ENCODE measurements around the gene PRICKLE2. TPM values are rescaled to one million over a fixed set of nuclear protein-coding genes. Genes with fewer than 3 reads are reported as not detected.

The PRICKLE2 gene
- total RNA-seq, 1 experiment from 2014 or later, result 4.2 TPM

DNA sequence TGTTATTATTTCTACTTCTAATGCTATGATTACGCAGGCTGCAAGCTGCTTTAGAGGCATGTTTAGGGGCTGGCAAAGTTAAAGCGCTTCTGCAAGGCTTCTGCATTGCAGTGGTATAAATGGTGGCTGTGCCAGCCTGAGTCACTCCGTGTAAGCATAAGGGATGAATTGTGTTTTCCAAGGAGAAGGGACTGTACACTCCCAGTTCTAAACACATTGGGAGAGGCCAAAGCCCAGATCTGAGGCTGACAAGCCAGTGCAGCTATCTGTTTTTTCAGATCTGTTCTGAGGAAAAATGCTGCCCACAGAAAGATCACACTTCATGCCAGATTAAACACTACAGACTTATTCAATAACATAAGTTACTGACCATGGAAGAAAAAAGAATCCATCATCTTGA is 83.8 kb downstream of the PRICKLE2 start:
- Histone ChIP-seq H3K9me3 (0 out of 2 replicates have a peak, but pooled peaks cover 2% of the 10 kb centered on the region), H3K36me3 (ENCODE audit: control insufficient read depth, insufficient read depth, low read length) (no peaks in the 10 kb centered on the region), H3K27me3 (replicated peaks; ENCODE audit: control insufficient read depth, insufficient read depth, low read length) (no peaks in the 10 kb centered on the region), H3K4me1 (no peaks in the 10 kb centered on the region), H3K4me3 (ENCODE audit: low read depth, low read length) (no peak overlapping the region)
- no peak overlapping the region for H3K27ac Mint-ChIP-seq (ENCODE audit: unreplicated experiment)
- ChIA-PET POLR2A (no interaction called here), CTCF (no interaction called here)
- H3K27me3 Mint-ChIP-seq (ENCODE audit: insufficient read depth, unreplicated experiment), result no peaks in the 10 kb centered on the region
- H3K4me1 Mint-ChIP-seq (ENCODE audit: low read depth, unreplicated experiment), result no peaks in the 10 kb centered on the region
- no peak for DNase-seq
- TF ChIP-seq, protein P1, sequence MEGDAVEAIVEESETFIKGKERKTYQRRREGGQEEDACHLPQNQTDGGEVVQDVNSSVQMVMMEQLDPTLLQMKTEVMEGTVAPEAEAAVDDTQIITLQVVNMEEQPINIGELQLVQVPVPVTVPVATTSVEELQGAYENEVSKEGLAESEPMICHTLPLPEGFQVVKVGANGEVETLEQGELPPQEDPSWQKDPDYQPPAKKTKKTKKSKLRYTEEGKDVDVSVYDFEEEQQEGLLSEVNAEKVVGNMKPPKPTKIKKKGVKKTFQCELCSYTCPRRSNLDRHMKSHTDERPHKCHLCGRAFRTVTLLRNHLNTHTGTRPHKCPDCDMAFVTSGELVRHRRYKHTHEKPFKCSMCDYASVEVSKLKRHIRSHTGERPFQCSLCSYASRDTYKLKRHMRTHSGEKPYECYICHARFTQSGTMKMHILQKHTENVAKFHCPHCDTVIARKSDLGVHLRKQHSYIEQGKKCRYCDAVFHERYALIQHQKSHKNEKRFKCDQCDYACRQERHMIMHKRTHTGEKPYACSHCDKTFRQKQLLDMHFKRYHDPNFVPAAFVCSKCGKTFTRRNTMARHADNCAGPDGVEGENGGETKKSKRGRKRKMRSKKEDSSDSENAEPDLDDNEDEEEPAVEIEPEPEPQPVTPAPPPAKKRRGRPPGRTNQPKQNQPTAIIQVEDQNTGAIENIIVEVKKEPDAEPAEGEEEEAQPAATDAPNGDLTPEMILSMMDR (IDR thresholded peaks at IDR 0.05; ENCODE audit: insufficient read depth in 1 of 2, low read depth in 1 of 2, low read length in 1 of 2, severe bottlenecking in 1 of 2, unreplicated experiment in 1 of 2), result no peak
- no peak overlapping the region for H3K4me3 Mint-ChIP-seq (ENCODE audit: unreplicated experiment)
- intact Hi-C loops (cut with micrococcal nuclease; ENCODE audit: unreplicated experiment), result no loop called here
- no TSS peak for BruUV-seq (replicated peaks)
- H3K36me3 Mint-ChIP-seq (ENCODE audit: insufficient read depth, unreplicated experiment), result no peaks in the 10 kb centered on the region
- H3K9me3 Mint-ChIP-seq (ENCODE audit: unreplicated experiment), result no peaks in the 10 kb centered on the region

DNA sequence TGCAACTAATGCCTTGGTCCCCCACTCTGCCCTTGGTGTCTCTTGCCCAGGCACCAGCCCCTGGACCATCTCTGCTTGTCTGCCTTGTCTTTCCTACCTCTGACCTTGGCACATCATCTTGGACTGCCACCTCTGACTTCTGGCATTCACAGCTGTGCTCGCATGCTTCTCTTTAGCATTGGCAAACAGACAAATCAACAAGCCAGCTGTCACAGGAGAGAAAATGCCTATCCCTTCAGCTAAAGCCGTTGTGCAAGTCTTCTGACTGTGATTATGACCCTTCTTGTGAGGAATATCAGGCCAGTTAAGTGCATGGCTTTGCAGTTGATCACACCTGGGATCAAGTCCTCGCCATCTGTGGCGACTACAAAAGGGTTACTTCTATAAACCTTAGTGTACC is 84.6 kb downstream of the PRICKLE2 start:
- intact Hi-C loops (cut with micrococcal nuclease; ENCODE audit: unreplicated experiment), result no loop called here
- no peaks in the 10 kb centered on the region for H3K36me3 Mint-ChIP-seq (ENCODE audit: insufficient read depth, unreplicated experiment)
- no peaks in the 10 kb centered on the region for H3K27me3 ChIP-seq (replicated peaks; ENCODE audit: control insufficient read depth, insufficient read depth, low read length)
- no peaks in the 10 kb centered on the region for H3K27me3 Mint-ChIP-seq (ENCODE audit: insufficient read depth, unreplicated experiment)
- no peaks in the 10 kb centered on the region for H3K9me3 Mint-ChIP-seq (ENCODE audit: unreplicated experiment)
- CTCF ChIA-PET, result no interaction called here
- BruUV-seq (replicated peaks), result no TSS peak
- H3K4me3 Mint-ChIP-seq (ENCODE audit: unreplicated experiment), result no peak overlapping the region
- H3K36me3 ChIP-seq (ENCODE audit: control insufficient read depth, insufficient read depth, low read length), result no peaks in the 10 kb centered on the region
- 0 out of 2 replicates have a peak, but pooled peaks cover 2% of the 10 kb centered on the region for H3K9me3 ChIP-seq
- TF ChIP-seq, protein P1 (IDR thresholded peaks at IDR 0.05; ENCODE audit: insufficient read depth in 1 of 2, low read depth in 1 of 2, low read length in 1 of 2, severe bottlenecking in 1 of 2, unreplicated experiment in 1 of 2), result no peak
- POLR2A ChIA-PET, result no interaction called here
- DNase-seq, result no peak
- H3K4me3 ChIP-seq (ENCODE audit: low read depth, low read length), result no peak overlapping the region
- peaks cover 3% of the 10 kb centered on the region for H3K4me1 Mint-ChIP-seq (ENCODE audit: low read depth, unreplicated experiment)
- H3K4me1 ChIP-seq, result no peaks in the 10 kb centered on the region
- H3K27ac Mint-ChIP-seq (ENCODE audit: unreplicated experiment), result no peak overlapping the region

DNA sequence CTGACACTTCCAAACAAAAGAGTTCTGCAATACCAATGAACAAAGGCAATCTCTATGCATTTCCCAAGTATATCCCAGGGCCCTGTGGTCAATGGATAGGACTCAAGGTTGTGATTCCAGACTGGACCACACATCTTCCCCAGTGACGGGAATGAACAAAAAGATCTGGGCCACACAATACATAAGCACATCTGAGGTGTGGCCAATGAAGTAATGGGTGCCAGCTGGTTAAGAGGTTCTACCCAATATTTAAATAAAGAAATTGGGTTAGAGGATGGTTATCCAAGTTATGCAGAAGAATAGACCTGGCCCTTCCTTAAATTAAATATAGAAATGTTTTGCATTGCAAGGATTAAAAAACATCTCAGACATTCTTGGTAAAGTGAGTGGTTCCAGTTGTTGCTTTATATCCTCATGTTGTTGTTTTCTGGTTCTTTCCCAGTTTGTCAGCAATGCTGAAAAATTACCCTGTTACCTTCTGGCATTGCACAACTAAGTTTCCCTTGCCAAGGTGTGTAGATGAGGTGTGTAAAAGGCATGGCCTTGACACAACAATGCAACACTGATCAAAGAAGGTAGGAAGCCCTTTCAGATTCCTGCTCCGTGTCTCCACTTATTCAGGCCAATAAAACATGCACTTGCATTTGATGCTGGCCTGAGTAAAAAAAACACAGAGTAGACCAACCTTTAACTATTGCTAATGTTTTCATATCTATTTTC is 86.5 kb downstream of the PRICKLE2 start:
- H3K36me3 ChIP-seq (ENCODE audit: control insufficient read depth, insufficient read depth, low read length), result no peaks in the 10 kb centered on the region
- no peaks in the 10 kb centered on the region for H3K27me3 ChIP-seq (replicated peaks; ENCODE audit: control insufficient read depth, insufficient read depth, low read length)
- peaks cover 5% of the 10 kb centered on the region; the same call in 1 of the 2 replicates for H3K4me1 ChIP-seq
- H3K9me3 Mint-ChIP-seq (ENCODE audit: unreplicated experiment), result no peaks in the 10 kb centered on the region
- intact Hi-C loops (cut with micrococcal nuclease; ENCODE audit: unreplicated experiment), result no loop called here
- TF ChIP-seq, protein P1 (IDR thresholded peaks at IDR 0.05; ENCODE audit: insufficient read depth in 1 of 2, low read depth in 1 of 2, low read length in 1 of 2, severe bottlenecking in 1 of 2, unreplicated experiment in 1 of 2), result no peak
- H3K27me3 Mint-ChIP-seq (ENCODE audit: insufficient read depth, unreplicated experiment), result no peaks in the 10 kb centered on the region
- H3K4me3 Mint-ChIP-seq (ENCODE audit: unreplicated experiment), result no peak overlapping the region
- H3K4me3 ChIP-seq (ENCODE audit: low read depth, low read length), result no peak overlapping the region
- BruUV-seq (replicated peaks), result no TSS peak
- peaks cover 11% of the 10 kb centered on the region for H3K4me1 Mint-ChIP-seq (ENCODE audit: low read depth, unreplicated experiment)
- H3K36me3 Mint-ChIP-seq (ENCODE audit: insufficient read depth, unreplicated experiment), result no peaks in the 10 kb centered on the region
- 0 out of 2 replicates have a peak, but pooled peaks cover 2% of the 10 kb centered on the region for H3K9me3 ChIP-seq
- no peak overlapping the region for H3K27ac Mint-ChIP-seq (ENCODE audit: unreplicated experiment)
- ChIA-PET POLR2A (no interaction called here), CTCF (no interaction called here)
- no peak for DNase-seq
